ENCODE measurements around the gene KCNIP1.
A peak's percentile ranks its signal among the peaks of the same experiment; 100 is the strongest.

Gene KCNIP1

GRCh38 chr5:170528976-170529375 is 25.2 kb downstream of the KCNIP1 start:
- Histone ChIP-seq H2BK120ac (ENCODE audit: insufficient read depth, low read length, poor library complexity) (no peak overlapping the region), H3K27me3 (ENCODE audit: insufficient read depth, low read length) (no peaks in the 10 kb centered on the region), H4K12ac (ENCODE audit: low read depth, low read length) (no peak overlapping the region), H2AFZ (ENCODE audit: insufficient read depth, low read length, poor library complexity) (no peak overlapping the region), H3K36me3 (ENCODE audit: control insufficient read depth in 1 of 2, insufficient read depth in 2 of 2, low read length in 2 of 2) (no peaks in the 10 kb centered on the region), H3K9ac (ENCODE audit: low read length) (no peak overlapping the region), H3K23ac (ENCODE audit: low read length) (no peak overlapping the region), H3K4me1 (ENCODE audit: control insufficient read depth in 1 of 2, insufficient read depth in 2 of 2, low read length in 2 of 2) (no peaks in the 10 kb centered on the region), H3K79me2 (ENCODE audit: control insufficient read depth, insufficient read depth, low read length, poor library complexity) (no peaks in the 10 kb centered on the region), H2BK5ac (ENCODE audit: low read depth, low read length, poor library complexity) (no peak overlapping the region), H3K14ac (ENCODE audit: low read length) (no peak overlapping the region), H3K18ac (ENCODE audit: low read length) (no peak overlapping the region), H4K91ac (ENCODE audit: low read depth, low read length) (no peak overlapping the region), H3K4me3 (ENCODE audit: low read depth, low read length) (no peak overlapping the region), H2BK12ac (ENCODE audit: low read length) (no peak overlapping the region), H3K9me3 (ENCODE audit: insufficient read depth, low read depth, low read length) (no peaks in the 10 kb centered on the region), H3K4me2 (ENCODE audit: low read length) (no peak overlapping the region), H4K8ac (ENCODE audit: low read depth, low read length) (no peak overlapping the region), H3K4ac (ENCODE audit: low read depth, low read length) (no peak overlapping the region), H3K79me1 (ENCODE audit: low read length) (no peaks in the 10 kb centered on the region), H2AK5ac (ENCODE audit: low read length) (no peak overlapping the region), H3K27ac (ENCODE audit: low read depth, low read length) (no peak overlapping the region)
- DNase-seq = no peak
- no CpG with 5 or more reads among the region's 1 CpG for WGBS (ENCODE audit: extremely low coverage, insufficient coverage, insufficient read length)

GRCh38 chr5:170532935-170533334 is 29.1 kb downstream of the KCNIP1 start:
- Histone ChIP-seq H2AFZ (ENCODE audit: insufficient read depth, low read length, poor library complexity) (no peak overlapping the region), H2BK12ac (ENCODE audit: low read length) (no peak overlapping the region), H3K9ac (ENCODE audit: low read length) (no peak overlapping the region), H3K79me2 (ENCODE audit: control insufficient read depth, insufficient read depth, low read length, poor library complexity) (no peaks in the 10 kb centered on the region), H3K4me1 (ENCODE audit: control insufficient read depth in 1 of 2, insufficient read depth in 2 of 2, low read length in 2 of 2) (no peaks in the 10 kb centered on the region), H3K14ac (ENCODE audit: low read length) (no peak overlapping the region), H3K27me3 (ENCODE audit: insufficient read depth, low read length) (no peaks in the 10 kb centered on the region), H3K36me3 (ENCODE audit: control insufficient read depth in 1 of 2, insufficient read depth in 2 of 2, low read length in 2 of 2) (no peaks in the 10 kb centered on the region), H2BK5ac (ENCODE audit: low read depth, low read length, poor library complexity) (no peak overlapping the region), H4K91ac (ENCODE audit: low read depth, low read length) (no peak overlapping the region), H4K12ac (ENCODE audit: low read depth, low read length) (no peak overlapping the region), H3K9me3 (ENCODE audit: insufficient read depth, low read depth, low read length) (no peaks in the 10 kb centered on the region), H3K23ac (ENCODE audit: low read length) (no peak overlapping the region), H3K4me2 (ENCODE audit: low read length) (no peak overlapping the region), H3K27ac (ENCODE audit: low read depth, low read length) (no peak overlapping the region), H2AK5ac (ENCODE audit: low read length) (no peak overlapping the region), H3K4ac (ENCODE audit: low read depth, low read length) (no peak overlapping the region), H4K8ac (ENCODE audit: low read depth, low read length) (no peak overlapping the region), H3K4me3 (ENCODE audit: low read depth, low read length) (no peak overlapping the region), H3K18ac (ENCODE audit: low read length) (no peak overlapping the region), H2BK120ac (ENCODE audit: insufficient read depth, low read length, poor library complexity) (no peak overlapping the region), H3K79me1 (ENCODE audit: low read length) (no peaks in the 10 kb centered on the region)
- DNase-seq = no peak
- WGBS (ENCODE audit: extremely low coverage, insufficient coverage, insufficient read length) = no CpG with 5 or more reads among the region's 3 CpGs

- Histone ChIP-seq H3K36me3 (ENCODE audit: control insufficient read depth in 1 of 2, insufficient read depth in 2 of 2, low read length in 2 of 2) (no peaks in the 10 kb centered on the region), H3K4me3 (ENCODE audit: low read depth, low read length) (no peak overlapping the region), H3K79me2 (ENCODE audit: control insufficient read depth, insufficient read depth, low read length, poor library complexity) (no peaks in the 10 kb centered on the region), H2BK5ac (ENCODE audit: low read depth, low read length, poor library complexity) (no peak overlapping the region), H3K9ac (ENCODE audit: low read length) (no peak overlapping the region), H4K12ac (ENCODE audit: low read depth, low read length) (no peak overlapping the region), H2BK120ac (ENCODE audit: insufficient read depth, low read length, poor library complexity) (no peak overlapping the region), H3K4me1 (ENCODE audit: control insufficient read depth in 1 of 2, insufficient read depth in 2 of 2, low read length in 2 of 2) (no peaks in the 10 kb centered on the region), H2AK5ac (ENCODE audit: low read length) (no peak overlapping the region), H3K18ac (ENCODE audit: low read length) (no peak overlapping the region), H3K79me1 (ENCODE audit: low read length) (no peaks in the 10 kb centered on the region), H3K27ac (ENCODE audit: low read depth, low read length) (no peak overlapping the region), H3K14ac (ENCODE audit: low read length) (no peak overlapping the region), H3K4ac (ENCODE audit: low read depth, low read length) (no peak overlapping the region), H3K9me3 (ENCODE audit: insufficient read depth, low read depth, low read length) (no peaks in the 10 kb centered on the region), H2BK12ac (ENCODE audit: low read length) (no peak overlapping the region), H4K91ac (ENCODE audit: low read depth, low read length) (no peak overlapping the region), H2AFZ (ENCODE audit: insufficient read depth, low read length, poor library complexity) (no peak overlapping the region), H3K4me2 (ENCODE audit: low read length) (no peak overlapping the region), H3K27me3 (ENCODE audit: insufficient read depth, low read length) (no peaks in the 10 kb centered on the region), H4K8ac (ENCODE audit: low read depth, low read length) (no peak overlapping the region), H3K23ac (ENCODE audit: low read length) (no peak overlapping the region)
- WGBS (ENCODE audit: extremely low coverage, insufficient coverage, insufficient read length) = no CpG with 5 or more reads among the region's 5 CpGs
- no peak for DNase-seq
Measured at GRCh38 chr5:170533383-170533782, 29.6 kb downstream of the KCNIP1 start.

GRCh38 chr5:170534177-170534576 is 30.4 kb downstream of the KCNIP1 start:
- Histone ChIP-seq H3K27me3 (ENCODE audit: insufficient read depth, low read length) (no peaks in the 10 kb centered on the region), H3K4me1 (ENCODE audit: control insufficient read depth in 1 of 2, insufficient read depth in 2 of 2, low read length in 2 of 2) (no peaks in the 10 kb centered on the region), H4K91ac (ENCODE audit: low read depth, low read length) (no peak overlapping the region), H3K4me3 (ENCODE audit: low read depth, low read length) (no peak overlapping the region), H2AFZ (ENCODE audit: insufficient read depth, low read length, poor library complexity) (no peak overlapping the region), H3K4me2 (ENCODE audit: low read length) (no peak overlapping the region), H4K12ac (ENCODE audit: low read depth, low read length) (no peak overlapping the region), H3K18ac (ENCODE audit: low read length) (no peak overlapping the region), H4K8ac (ENCODE audit: low read depth, low read length) (no peak overlapping the region), H3K23ac (ENCODE audit: low read length) (no peak overlapping the region), H3K9me3 (ENCODE audit: insufficient read depth, low read depth, low read length) (no peaks in the 10 kb centered on the region), H3K9ac (ENCODE audit: low read length) (no peak overlapping the region), H3K36me3 (ENCODE audit: control insufficient read depth in 1 of 2, insufficient read depth in 2 of 2, low read length in 2 of 2) (no peaks in the 10 kb centered on the region), H2AK5ac (ENCODE audit: low read length) (no peak overlapping the region), H3K14ac (ENCODE audit: low read length) (no peak overlapping the region), H3K79me2 (ENCODE audit: control insufficient read depth, insufficient read depth, low read length, poor library complexity) (no peaks in the 10 kb centered on the region), H3K79me1 (ENCODE audit: low read length) (no peaks in the 10 kb centered on the region), H3K4ac (ENCODE audit: low read depth, low read length) (no peak overlapping the region), H2BK120ac (ENCODE audit: insufficient read depth, low read length, poor library complexity) (no peak overlapping the region), H2BK5ac (ENCODE audit: low read depth, low read length, poor library complexity) (no peak overlapping the region), H3K27ac (ENCODE audit: low read depth, low read length) (no peak overlapping the region), H2BK12ac (ENCODE audit: low read length) (no peak overlapping the region)
- DNase-seq = peak in 1 of 2 donors; percentile 44
- WGBS (ENCODE audit: extremely low coverage, insufficient coverage, insufficient read length) = no CpG with 5 or more reads among the region's 2 CpGs

All from trophoblast cell (in vitro differentiated cells and primary cell).